Fibroblast of lung (primary cell): ENCODE results near the gene PAK6.

Experiments
- EZH2 ChIP-seq: IDR thresholded peaks from 2 replicates; pipeline ENCODE4 v1.5.1; 2012; ENCODE audit warnings: low read length, control low read depth, mild to moderate bottlenecking; ENCODE audit errors: missing control alignments
- TF ChIP-seq, protein P1 (sequence below), 2 donors: IDR thresholded peaks in 1 of 2; conservative IDR thresholded peaks in 1 of 2; 1 replicate in 1 of 2; 2 replicates in 1 of 2; pipeline ENCODE4 v1.5.1; 2011 to 2012; ENCODE audit warnings: low read length in 2 of 2, control low read depth in 1 of 2, inconsistent platforms in 1 of 2, low read depth in 1 of 2, mild to moderate bottlenecking in 1 of 2

DNA sequence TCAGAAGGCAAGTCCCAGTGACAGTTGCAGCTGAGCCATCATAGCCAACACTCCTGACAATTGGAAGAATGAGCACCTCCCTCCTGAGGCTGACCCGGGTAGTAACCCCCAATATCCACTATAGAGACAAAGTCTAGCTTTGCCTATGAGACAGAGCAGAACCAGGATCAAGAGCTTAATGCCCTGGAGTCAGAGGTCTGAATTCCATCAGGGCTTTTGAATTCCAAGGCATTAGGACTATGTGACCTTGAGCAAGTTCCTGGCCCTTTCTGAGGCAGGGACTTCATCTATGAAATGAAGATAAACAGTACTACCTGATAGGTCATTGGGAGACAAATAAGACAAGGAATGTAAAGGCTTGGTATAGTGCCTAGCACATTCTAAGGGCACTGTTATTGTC lies 81.5 kb downstream of the PAK6 start:
- TF ChIP-seq EZH2: no peak
- TF ChIP-seq, protein P1, sequence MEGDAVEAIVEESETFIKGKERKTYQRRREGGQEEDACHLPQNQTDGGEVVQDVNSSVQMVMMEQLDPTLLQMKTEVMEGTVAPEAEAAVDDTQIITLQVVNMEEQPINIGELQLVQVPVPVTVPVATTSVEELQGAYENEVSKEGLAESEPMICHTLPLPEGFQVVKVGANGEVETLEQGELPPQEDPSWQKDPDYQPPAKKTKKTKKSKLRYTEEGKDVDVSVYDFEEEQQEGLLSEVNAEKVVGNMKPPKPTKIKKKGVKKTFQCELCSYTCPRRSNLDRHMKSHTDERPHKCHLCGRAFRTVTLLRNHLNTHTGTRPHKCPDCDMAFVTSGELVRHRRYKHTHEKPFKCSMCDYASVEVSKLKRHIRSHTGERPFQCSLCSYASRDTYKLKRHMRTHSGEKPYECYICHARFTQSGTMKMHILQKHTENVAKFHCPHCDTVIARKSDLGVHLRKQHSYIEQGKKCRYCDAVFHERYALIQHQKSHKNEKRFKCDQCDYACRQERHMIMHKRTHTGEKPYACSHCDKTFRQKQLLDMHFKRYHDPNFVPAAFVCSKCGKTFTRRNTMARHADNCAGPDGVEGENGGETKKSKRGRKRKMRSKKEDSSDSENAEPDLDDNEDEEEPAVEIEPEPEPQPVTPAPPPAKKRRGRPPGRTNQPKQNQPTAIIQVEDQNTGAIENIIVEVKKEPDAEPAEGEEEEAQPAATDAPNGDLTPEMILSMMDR (conservative IDR thresholded peaks at IDR 0.05 in 1 of 2, IDR thresholded peaks at IDR 0.05 in 1 of 2; ENCODE audit: low read depth in 1 of 2, low read length in 2 of 2): no peak
